Thoracic aorta (tissue), 2 donors: ENCODE data around the gene ARL4A. TPM values are rescaled to one million over a fixed set of nuclear protein-coding genes. Genes with fewer than 3 reads are reported as not detected.

Experiments
- ATAC-seq: fragments of 150-250 bp; one replicate; pipeline ENCODE4 v1.8.0; 2017; ENCODE audit warnings: low read depth; ENCODE audit not compliant: insufficient number of reproducible peaks, low FRiP score
- DNase-seq: peaks from one replicate; pipeline ENCODE4 v3.0.0-alpha.2; 2020; ENCODE audit warnings: low spot score
- H3K27ac ChIP-seq, 2 donors: fragments of 200-600 bp; sonication (generic); 1 replicate in 1 of 2; 2 replicates in 1 of 2; pipeline ENCODE4 v1.5.1; 2016; ENCODE audit warnings: mild to moderate bottlenecking in 2 of 2, moderate library complexity in 2 of 2
- H3K27me3 ChIP-seq: fragments of 200-600 bp; sonication (generic); replicated peaks from 2 replicates; pipeline ENCODE4 v1.6.0; 2016; ENCODE audit warnings: mild to moderate bottlenecking; ENCODE audit not compliant: insufficient read depth
- H3K36me3 ChIP-seq: fragments of 200-600 bp; sonication (generic); one replicate; pipeline ENCODE4 v1.5.1; 2016
- H3K4me1 ChIP-seq, 2 donors: fragments of 200-600 bp; sonication (generic); 1 replicate in 1 of 2; 2 replicates in 1 of 2; pipeline versions ENCODE4 v1.5.1 to v1.6.0; 2016; ENCODE audit warnings: low read depth in 2 of 2, mild to moderate bottlenecking in 1 of 2; ENCODE audit not compliant: control insufficient read depth in 1 of 2
- H3K4me3 ChIP-seq: fragments of 200-600 bp; sonication (generic); 2 replicates; pipeline ENCODE4 v1.5.1; 2016; ENCODE audit warnings: mild to moderate bottlenecking
- H3K9me3 ChIP-seq: fragments of 200-600 bp; sonication (generic); 2 replicates; pipeline ENCODE4 v1.5.1; 2016
- CTCF ChIP-seq: fragments of 200-600 bp; sonication (generic); IDR thresholded peaks from one replicate; pipeline ENCODE4 v1.5.1; 2019; ENCODE audit warnings: antibody characterized with exemption
- total RNA-seq, 2 donors: library from RNA; depleted of rRNA; stranded (reverse); fragments of >200 nt; gene quantifications; one replicate each; pipeline versions ENCODE4 v1.1.0 to v1.2.3, GENCODE V29; 2016

The ARL4A gene
- total RNA-seq, 2 donors from 2014 or later = 13.1 to 21.0 TPM

GRCh38 chr7:12722636-12723605 lies 35.5 kb downstream of the ARL4A start:
- Histone ChIP-seq H3K27me3 (no peaks in the 10 kb centered on the region), H3K4me1 (peaks cover 16 to 46% of the 10 kb centered on the region in 2 donors), H3K27ac (no peak overlapping the region), H3K4me3 (no peak overlapping the region), H3K9me3 (no peaks in the 10 kb centered on the region), H3K36me3 (no peaks in the 10 kb centered on the region)
- TF ChIP-seq CTCF = no peak
- DNase-seq = no peak
- no peak for ATAC-seq

- TF ChIP-seq CTCF = no peak
- no peaks in the 10 kb centered on the region for H3K9me3 ChIP-seq
- DNase-seq (no peak), ATAC-seq (no peak)
- H3K4me3 ChIP-seq = no peak overlapping the region
- H3K36me3 ChIP-seq = no peaks in the 10 kb centered on the region
- H3K27me3 ChIP-seq = no peaks in the 10 kb centered on the region
- no peak overlapping the region for H3K27ac ChIP-seq
- H3K4me1 ChIP-seq = peaks cover 8 to 34% of the 10 kb centered on the region in 2 donors
Observed at GRCh38 chr7:12725575-12726316, 38.3 kb downstream of the ARL4A start.

- H3K36me3 ChIP-seq = no peaks in the 10 kb centered on the region
- H3K9me3 ChIP-seq = no peaks in the 10 kb centered on the region
- no peak for TF ChIP-seq CTCF
- peak; percentile 29 for ATAC-seq
- H3K4me1 ChIP-seq = peaks cover 8 to 34% of the 10 kb centered on the region in 2 donors
- no peak overlapping the region for H3K4me3 ChIP-seq
- no peak for DNase-seq
- H3K27me3 ChIP-seq = no peaks in the 10 kb centered on the region
- H3K27ac ChIP-seq = no peak overlapping the region
Observed at GRCh38 chr7:12726908-12727307, 39.5 kb downstream of the ARL4A start.

GRCh38 chr7:12727455-12728191 lies 40.2 kb downstream of the ARL4A start:
- Histone ChIP-seq H3K27me3 (no peaks in the 10 kb centered on the region), H3K27ac (no peak overlapping the region), H3K36me3 (no peaks in the 10 kb centered on the region), H3K4me3 (no peak overlapping the region), H3K4me1 (peaks cover 8 to 33% of the 10 kb centered on the region in 2 donors), H3K9me3 (no peaks in the 10 kb centered on the region)
- DNase-seq = no peak
- no peak for TF ChIP-seq CTCF
- no peak for ATAC-seq
